HG03280 (cell line): ENCODE data around the gene RASA3.
"Not testable (repeated sequence)": the region's sequence is repeated elsewhere in the genome, so short reads cannot be mapped to it uniquely, and the experiment has no call there.

ENCODE experiments used
- ATAC-seq: cut with Tn5 transposase; IDR thresholded peaks from one replicate; pipeline ENCODE4 v1.9.1; 2021; ENCODE audit warnings: mild to moderate bottlenecking, moderate library complexity; ENCODE audit not compliant: unreplicated experiment

Gene RASA3

DNA sequence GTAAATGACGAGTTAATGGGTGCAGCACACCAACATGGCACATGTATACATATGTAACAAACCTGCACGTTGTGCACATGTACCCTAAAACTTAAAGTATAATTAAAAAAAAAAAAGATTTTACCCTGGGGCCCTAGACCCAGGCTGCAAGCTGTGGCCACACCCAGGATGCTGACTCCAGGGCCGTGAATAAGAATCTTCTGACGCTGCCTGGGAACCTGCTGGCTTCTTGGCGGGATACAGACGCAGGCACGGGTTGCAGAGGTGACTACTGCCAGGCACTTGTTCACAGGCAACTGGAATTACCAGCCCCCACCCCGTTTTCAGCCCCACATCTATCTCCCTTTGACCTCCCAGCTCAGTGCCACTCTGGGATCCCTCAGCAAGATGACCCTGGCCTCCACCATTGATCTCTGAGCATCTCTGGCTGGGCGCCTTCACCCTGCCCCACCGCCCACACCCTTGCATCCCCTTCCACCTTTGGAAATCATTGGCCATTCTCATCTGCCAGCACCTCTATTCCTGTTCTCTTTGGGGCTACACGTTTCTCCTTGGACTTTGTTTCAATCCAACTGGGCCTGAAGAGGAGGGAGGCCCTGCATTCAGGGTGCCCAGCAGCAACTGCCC lies 25.6 kb upstream of the RASA3 start:
- ATAC-seq, result no peak

DNA sequence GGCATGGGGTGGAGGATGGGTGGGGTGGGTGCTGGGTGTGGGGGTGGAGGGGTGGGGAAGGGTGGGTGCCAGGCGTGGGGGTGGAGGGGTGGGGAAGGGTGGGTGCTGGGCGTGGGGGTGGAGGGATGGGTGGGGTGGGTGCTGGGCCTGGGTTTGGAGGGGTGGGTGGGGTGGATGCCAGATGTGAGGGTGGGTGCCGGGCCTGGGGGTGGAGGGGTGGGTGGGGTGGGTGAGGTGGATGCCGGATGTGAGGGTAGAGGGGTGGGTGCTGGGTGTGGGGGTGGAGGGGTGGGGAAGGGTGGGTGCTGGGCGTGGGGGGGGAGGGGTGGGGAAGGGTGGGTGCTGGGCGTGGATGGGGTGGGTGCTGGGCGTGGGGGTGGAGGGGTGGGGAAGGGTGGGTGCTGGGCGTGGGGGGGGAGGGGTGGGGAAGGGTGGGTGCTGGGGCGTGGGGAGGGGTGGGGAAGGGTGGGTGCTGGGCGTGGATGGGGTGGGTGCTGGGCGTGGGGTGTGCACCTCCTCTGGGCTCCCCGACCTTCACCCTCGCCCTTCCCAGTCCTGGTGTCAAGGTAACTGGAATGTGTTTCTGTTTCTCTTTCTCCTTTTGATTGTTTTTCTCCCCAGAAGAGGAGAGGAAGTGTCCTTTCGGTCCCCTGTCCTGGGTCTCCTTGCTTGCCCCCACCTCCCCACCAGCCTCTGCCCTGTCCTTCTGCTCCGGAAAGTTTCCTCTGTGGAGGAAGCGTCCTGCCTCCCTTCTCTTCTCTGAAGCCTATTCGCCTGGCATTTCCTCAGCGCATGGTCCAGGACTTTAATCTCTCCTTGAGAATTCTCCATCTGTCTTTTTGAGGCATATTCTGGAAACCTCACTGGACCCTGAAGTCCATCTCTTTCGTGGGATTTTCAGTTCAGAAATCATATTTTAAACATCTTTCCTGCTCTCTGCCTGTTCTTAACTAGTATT lies 23.8 kb upstream of the RASA3 start:
- ATAC-seq, result no peak

DNA sequence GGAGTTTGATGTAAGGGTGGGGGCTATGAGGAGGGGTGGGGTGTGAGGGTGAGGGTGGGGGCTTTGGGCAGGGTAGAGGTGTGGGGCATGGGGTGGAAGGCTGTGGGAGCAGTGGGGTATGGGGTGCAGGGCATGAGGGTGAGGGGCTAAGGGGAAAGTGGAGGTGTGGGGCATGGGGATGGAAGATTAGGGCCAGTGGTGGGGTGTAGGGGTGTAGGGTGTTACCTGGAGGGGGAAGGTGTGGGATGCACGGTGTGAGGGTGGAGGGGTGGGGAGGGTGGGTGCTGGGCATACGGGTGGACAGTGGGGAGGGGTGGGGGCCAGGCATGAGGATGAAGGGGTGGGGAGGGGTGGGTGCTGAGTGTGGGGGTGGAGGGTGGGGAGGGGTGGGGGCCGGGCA lies 22.9 kb upstream of the RASA3 start:
- ATAC-seq, result no peak

DNA sequence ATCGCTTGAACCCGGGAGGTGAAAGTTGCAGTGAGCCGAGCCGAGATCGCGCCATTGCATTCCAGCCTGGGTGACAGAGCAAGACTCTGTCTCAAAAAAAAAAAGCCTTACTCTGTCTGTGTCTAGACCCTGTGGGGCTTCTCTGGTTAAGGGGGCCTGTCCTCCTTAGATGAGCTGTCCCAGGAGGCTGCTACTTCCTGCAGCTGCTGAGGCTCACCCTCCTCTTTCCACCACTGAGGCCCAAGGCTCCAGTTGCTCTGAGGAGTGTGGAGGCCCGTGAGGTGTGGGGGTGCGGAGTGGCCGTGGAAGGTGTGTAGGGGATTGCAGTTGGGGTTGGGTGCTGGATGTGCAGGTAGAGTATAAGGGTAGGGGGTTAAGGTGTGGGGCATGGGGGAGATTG lies 22.1 kb upstream of the RASA3 start:
- no peak for ATAC-seq

DNA sequence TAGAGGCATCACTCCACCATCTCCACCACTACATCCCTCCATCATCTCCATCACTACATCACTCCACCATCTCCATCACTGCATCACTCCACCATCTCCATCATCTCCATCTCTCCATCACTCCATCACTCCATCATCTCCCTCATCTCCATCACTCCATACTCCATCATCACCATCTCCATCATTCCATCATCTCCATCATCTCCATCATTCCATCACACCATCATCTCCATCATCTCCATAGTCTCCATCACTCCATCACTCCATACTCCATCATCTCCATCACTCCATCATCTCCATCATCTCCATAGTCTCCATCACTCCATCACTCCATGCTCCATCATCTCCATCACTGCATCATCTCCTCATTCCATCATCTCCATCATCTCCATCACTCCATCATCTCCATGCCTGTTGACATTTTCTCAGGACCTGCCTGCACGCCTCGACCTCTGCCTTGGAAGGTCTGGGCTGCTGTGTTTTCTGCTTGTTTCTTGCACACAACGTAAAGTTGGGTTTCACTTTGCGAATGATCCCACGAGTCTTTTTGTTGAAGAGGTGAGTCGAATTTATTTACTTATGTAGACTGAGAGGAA lies 21.2 kb upstream of the RASA3 start:
- no peak for ATAC-seq

DNA sequence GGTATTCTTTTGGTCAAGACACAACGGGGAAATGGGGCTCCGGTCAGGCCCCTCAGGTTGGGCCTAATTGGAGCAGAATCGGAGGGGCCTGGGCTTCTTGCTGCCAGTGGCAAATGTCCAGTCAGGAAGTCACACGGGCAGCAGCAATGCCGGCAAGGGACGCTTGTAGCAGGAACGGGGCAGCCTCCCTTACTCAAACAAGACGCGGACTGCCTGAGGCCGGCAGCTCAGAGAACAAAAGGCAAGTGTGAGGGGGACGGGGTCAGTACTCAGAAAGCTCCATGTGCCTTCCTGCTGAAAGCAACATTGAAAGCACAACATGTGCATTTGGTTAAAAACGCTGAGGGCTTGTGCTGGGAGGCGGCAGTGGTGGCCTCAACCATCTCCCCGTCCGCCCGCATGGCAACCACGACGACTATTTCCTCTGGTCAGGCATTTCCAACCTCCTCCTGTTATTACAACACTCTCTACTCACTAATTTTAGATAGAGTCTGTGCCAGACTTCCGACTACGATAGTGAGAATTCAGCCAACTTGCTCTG lies 20.5 kb upstream of the RASA3 start:
- no peak for ATAC-seq

DNA sequence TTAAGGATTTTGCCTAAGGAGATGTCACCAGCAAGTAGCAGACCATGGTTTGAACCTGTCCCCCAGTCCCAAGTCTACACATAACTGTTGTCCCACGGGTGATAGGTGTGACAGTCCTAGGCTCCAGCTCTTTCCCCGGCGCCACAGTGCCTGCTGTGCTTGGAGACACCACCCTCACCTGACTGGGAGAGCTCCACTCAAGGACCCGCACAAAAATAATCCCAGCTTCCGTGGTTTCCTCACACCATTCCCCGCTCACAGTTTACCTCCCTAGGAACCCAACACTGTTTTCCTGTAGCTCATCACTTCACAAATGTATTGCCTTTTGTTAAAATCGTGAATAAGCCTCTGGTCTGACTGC lies 19.8 kb upstream of the RASA3 start:
- no peak for ATAC-seq

DNA sequence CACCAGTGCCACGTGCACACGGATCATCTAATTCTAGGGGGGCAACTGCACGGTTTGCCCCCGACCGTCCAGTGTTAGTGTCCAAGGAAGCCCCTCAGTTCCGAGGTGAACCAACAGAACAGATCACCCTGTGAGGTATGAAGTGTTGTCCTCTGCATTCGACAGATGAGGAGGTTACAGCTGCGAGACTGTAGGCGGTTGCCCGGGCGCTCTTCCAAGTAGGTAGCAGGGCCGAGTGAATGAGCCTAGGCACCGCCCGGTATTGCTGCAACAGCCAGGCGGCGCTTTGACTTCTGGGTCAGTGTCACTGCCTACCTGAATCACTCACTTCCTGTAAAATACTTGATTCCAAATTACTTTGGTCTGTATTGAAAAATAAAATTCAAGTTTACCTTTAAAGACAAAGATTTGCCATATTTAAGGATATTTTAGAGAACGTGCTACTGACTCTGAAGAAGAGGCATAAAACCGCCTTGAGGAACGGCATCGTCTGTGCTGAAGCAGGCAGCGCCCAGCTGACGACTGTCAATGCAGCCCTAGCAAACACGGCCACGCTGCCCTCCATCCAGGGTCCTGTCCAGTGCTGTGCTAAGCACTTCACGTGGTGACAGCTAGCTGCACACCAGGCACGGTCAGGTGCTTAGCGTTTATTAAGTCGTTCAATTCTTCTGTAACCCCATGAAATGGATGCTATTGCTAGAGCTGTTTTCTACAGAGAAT lies 19.3 kb upstream of the RASA3 start:
- no peak for ATAC-seq

DNA sequence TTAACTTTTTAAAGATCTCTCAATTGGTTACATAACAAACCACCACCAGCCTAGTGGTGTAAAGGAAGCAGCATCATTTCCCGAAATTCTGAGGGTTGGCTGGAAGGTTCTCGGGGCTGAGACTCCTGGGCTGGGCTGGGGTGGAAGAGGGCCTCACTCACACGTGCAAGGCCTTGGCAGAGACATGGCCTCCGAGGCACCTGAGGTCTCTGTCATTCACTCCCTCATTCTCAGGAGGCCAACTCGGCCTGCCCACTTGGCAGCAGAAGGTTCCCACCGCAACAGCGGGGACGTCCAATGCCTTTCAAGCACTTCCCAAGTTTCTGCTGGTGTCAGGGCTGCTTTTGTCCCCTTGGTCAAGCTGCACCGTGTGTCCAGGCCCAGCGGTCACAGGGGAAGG lies 18.6 kb upstream of the RASA3 start:
- ATAC-seq, result no peak

DNA sequence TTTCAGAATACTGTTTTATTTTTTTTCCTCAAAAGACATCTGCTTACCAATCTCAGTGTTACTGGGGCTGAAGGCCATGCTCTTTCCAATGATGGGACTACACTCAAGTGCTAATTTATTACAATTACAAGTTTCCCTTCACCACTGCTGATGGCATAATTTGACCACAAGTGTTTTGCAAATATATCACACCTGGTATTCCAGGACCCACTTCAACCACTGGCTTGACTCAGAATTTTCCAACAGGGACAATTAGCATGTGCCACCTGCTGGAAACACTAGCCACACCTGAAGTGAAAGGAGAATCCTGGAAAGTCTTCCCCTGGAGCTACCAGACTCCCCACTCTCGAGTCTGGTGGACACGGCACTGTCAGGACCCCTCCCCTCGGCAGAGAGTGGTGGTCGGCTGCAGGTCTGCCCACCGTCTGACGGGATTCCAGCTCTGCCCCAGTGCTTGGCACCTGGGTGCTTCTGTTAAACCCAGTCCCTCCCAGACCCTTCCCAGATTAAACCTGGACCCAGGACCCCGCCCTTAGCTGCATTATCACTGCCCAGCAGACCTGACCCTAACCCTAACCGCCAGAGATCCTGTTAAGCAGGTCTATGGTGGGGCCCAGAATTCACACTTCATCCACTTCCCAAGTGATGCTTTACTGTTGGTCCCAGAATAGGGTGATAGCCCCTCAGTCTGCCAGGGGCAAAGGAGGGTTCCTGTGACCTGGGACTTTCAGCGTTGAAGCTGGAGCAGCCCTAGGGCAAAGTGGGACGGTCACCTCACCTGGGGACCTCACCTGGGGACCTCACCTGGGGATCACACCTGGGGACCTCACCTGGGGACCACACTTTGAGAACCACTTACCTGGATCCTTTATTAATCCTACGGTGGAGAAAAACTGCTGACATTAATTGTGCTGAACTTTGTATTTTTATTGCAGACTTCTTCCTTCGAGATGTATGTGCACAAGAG lies 17.6 kb upstream of the RASA3 start:
- ATAC-seq, result no peak

DNA sequence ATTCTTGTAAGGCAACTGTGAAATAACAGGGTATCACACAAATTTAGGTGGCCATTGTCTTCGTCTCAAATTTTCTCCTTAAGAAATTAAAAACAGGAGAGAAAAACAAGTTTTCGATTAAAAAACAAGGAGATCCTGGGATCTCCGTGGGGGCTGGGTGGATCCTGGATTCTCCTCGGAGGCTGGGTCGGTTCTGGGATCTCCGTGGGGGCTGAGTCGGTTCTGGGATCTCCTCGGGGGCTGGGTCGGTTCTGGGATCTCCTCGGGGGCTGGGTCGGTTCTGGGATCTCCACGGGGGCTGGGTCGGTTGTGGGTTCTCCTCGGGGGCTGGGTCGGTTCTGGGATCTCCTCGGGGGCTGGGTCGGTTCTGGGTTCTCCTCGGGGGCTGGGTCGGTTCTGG lies 16.5 kb upstream of the RASA3 start:
- ATAC-seq, result not testable (repeated sequence)

DNA sequence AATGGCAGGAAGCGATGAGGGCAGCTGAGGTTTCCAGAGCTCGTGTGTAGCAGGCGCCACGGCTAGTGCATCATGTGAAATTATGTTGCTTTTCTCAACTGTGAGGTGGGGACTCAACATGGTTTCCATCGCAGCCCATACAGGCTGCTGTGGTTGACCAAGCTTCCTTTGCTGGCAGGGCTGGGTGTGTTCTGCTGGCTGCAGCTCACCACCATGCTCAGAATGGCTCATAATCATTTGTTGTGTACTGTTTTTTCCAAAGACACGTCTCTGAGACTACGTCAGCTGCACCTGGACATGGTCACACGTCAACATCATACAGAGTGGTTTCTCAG lies 16.1 kb upstream of the RASA3 start:
- peak; percentile 70 for ATAC-seq

DNA sequence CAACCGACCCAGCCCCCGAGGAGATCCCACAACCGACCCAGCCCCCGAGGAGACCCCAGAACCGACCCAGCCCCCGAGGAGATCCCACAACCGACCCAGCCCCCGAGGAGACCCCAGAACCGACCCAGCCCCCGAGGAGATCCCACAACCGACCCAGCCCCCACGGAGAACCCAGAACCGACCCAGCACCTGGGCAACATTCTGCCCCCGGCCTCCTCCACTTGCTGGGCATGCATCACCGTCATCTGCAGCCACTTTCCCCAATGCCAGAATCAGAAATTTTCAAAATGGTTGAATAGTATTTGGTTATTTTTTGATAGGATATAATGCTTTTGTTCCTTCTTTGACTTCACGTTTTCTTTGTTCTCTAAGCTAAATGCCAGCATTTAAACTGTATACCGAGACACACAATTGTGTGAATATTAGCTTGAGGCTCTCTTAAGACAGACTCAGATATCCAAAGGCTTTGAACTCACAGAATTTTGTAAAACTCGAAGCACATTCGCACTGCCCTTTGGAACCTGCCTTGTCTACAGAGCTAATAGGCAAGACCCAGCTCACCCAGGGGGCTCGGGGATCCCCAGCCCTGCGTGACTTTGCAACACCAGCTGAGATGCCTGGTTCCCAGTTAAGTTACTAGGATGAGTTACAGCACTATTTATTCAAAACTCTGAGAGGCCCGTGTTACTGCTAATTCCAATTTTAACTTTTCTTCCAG lies 15.5 kb upstream of the RASA3 start:
- peak; percentile 13 for ATAC-seq

DNA sequence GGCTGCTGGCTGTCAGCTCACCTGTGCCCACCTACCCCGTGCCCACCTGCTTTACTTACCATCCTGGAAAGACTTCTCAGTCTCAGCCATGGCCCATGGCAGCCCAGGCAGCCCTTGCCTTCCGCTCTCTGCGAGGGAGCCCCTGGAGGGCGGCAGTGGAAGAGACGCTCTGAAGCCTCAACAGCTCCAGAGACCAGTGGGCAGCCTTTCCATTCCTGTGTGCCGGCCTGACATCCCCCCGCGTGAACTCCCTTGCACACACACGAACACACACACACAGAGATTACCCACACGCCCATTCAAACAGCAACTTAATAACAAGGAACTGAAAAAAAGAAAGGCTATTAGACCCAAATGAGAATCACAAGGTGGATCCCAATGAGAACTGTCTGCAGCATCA lies 14.2 kb upstream of the RASA3 start:
- ATAC-seq, result no peak

DNA sequence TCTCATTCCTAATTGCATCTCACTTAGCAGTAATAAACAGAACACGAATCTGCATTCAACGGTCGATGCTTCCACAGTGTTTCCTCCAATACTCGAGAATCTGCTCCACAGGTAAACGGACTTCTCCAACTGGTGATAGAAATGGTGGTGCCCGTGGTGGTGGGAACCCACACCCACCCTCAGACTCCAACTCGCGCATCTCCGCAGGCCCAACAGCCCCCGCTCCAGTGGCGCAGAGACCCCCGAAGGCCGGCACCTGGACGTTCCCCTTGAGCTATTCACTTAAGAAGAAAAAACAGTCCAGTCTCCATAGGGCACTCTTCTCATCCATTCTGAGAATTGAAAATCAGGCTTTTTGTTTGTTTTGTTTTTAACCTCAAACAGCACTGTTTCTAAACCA lies 13.8 kb upstream of the RASA3 start:
- ATAC-seq, result no peak

DNA sequence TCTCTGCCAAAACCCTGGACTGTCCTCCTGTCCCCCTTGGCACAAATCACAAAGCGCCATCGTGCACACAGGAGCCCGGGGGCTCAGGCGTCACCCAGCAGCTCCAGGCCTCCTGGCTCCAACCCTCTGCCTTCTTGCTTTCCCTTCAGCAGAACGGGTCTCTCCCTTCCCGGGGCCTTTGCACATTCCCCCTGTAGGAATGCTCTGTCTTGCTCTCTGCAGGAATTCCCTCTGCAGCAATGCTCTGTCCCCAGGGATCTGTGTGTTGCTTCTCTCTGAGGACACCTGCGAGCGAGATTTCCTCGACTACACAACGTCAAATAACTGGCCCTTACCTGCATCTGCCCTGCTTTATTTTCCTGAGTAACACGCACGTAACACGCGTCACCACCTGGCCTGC lies 13.3 kb upstream of the RASA3 start:
- ATAC-seq, result no peak

DNA sequence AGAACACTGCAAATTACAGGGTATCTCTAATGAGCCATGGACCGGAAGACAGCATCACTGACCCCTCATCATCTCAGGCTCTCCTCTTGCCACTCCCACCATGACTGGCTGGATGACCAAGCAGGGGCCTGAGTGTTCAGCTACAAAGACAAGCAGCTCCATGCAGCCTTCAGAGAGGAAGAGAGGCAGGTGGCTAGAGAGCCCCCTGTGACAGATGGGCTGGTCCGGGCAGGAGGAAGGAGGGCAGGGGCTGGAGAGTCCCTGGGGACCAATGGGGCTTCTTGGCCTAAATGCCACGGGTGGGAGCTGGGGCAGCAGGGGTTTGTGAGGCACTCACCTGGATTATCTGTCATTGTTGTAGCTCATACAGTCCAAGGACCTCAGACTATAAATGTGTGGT lies 12.8 kb upstream of the RASA3 start:
- ATAC-seq, result no peak

DNA sequence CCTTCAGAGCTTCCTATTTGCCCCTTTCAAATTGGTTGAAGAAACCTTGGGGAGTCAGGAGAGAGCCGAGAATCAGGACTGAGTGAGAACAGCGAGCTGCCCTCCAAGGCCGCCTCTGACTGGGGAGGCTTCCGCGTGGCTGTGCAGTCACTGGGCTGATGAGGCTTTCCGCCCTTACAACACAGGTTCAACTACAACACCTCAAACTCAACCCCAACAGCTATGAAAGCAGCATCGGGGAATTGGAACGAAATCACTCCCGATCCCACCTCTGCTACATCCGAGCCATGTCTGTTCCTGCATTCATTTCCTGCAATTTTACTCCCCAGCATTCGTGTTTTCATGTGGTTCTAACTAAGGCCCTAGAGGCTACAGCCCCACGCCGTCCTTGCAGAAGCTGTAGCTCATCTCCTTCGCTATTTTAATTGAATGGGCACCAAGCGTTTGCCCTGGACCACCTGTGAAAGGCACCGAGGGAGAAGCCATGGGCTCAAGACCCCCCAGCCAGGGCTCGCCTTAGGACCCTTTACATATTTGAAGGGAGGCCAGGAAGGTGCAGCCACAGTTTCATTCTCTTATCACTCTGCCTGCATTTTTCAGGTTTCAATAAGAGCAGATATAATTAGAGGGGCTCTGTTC lies 12.3 kb upstream of the RASA3 start:
- ATAC-seq, result no peak
